NCI-H2196 (cell line): Measurements from ENCODE around the gene SP140.
"Not testable (repeated sequence)": the region's sequence is repeated elsewhere in the genome, so short reads cannot be mapped to it uniquely, and the experiment has no call there.

Source experiments
- DNase-seq: peaks from one replicate; lab custom pipeline; 2025; ENCODE audit not compliant: unreplicated experiment; lab: John Stamatoyannopoulos, UW

Gene SP140

DNA sequence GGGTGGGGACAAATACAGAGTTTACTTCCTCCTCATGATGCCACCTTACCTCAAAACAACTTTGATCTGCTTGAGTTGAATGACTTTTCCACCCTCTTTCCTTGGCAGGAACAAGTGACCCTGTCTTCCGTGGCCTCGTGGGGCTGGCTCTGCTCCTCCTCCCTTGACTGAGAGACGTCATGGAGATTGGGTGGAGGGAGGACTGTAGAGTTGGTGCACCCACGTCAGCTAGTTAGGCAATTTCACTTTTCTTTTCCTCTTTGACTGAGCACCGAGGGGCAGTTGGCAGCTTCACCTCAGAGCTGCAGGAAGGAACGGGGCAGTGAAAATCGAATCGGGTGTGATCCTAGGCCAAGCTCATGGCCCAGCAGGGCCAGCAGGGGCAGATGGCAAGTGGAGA is at the start of gene SP140:
TSS of gene SP140 (plus strand) at position 251 of the 400 bp plus-strand sequence. CDS start at position 360, 109 bp downstream.
- no peak for DNase-seq

DNA sequence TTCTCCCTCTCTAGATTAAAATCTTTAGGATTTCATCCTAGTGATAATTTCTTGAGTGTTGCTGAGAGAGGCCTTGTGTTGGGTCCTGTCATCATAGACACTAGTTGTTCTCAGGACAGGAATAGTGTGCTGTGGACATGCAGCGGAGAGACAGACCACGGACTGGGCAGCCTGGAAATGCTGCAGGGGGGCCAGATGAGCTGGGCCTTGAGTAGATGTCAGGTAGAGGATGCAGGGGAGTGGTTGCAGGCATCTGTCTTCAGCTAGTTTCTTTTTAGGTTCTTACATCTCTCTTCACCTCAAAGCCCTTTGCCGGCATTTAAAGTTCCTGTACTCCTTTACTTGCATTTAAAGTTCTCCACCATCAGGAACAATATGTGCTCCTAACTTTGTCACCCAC is 48.5 kb upstream of the SP140 start:
- DNase-seq, result no peak

DNA sequence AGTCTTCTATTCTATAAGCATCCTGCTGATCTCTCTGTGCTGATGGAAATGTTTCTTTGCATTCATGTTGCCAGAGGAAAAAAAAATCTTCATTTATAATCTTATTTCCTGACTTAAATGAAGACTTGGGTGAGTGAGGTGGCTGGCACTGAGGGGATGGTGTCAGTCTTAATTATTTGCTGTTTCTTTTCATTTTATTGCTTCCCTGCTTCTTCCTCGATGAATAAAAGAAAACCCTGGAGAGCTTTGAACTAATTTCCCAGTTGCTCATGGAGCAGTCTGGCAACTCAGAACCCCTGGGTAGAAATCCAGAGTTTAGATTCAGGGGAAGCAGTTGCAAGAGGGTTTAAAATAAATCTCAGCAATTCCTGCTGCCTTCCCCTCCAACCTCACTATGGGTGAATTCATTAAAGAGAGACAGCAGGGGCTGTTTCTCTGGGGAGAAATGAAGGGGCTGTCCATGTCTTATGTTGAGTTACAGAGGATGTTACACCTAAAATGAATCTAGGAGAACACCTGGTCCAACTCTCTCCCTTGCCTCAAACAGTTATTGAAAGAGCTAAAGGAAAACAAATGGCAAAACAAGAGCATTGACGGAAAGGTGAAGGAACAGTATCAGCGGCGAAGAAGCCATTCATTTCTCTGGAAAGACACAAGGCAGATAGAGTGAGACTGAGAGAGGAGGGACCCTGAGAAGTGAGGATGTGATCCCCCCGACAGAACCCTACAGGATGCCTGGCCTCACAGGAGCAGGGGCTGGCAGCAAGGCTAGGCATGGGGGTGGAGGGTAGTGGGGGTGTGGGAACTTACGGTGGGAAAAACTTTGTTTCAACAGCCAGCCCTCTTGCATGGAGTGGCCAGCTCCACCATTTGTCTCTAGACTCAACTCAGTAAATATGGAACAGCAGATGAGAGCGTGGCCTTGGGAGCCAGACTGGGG is 46.7 kb upstream of the SP140 start:
- no peak for DNase-seq

DNA sequence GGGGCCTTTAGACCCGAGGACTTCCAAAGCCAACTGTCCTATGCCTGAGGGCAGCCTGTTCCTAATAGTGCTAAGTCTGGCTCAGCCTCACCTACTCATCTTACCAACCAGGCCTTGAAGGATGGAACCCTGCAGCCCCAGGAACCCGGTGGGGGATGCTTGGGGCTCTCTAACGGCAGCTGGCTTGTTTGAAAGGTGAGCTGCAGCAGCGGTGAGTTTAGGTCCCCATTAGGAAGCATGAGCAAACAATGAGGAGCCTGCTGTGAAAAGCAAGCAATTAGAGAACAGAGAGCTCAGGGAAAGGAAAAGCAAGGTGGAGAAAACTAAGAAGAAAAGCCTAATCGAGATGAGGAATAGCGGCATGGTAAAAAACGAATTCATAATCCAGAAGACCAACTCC is 45.6 kb upstream of the SP140 start:
- DNase-seq, result no peak

DNA sequence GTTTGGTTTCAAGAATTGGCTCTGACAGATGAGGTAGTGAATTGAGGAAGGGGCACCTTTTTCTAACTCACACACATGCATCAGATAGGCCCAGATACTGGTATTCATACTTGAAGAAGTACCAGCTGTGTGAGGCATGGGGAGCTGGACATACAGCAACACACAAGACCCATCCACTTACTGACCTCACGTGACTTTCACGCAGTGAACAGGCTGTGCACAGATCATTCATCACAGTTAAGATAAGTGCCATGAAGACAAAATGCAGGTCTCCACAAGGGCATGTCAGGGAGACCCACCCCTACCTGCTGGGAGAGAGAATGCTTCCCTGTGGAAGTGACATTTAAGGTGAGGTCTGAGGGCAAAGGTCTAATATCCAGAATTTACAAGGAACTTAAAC is 44.3 kb upstream of the SP140 start:
- DNase-seq, result no peak

DNA sequence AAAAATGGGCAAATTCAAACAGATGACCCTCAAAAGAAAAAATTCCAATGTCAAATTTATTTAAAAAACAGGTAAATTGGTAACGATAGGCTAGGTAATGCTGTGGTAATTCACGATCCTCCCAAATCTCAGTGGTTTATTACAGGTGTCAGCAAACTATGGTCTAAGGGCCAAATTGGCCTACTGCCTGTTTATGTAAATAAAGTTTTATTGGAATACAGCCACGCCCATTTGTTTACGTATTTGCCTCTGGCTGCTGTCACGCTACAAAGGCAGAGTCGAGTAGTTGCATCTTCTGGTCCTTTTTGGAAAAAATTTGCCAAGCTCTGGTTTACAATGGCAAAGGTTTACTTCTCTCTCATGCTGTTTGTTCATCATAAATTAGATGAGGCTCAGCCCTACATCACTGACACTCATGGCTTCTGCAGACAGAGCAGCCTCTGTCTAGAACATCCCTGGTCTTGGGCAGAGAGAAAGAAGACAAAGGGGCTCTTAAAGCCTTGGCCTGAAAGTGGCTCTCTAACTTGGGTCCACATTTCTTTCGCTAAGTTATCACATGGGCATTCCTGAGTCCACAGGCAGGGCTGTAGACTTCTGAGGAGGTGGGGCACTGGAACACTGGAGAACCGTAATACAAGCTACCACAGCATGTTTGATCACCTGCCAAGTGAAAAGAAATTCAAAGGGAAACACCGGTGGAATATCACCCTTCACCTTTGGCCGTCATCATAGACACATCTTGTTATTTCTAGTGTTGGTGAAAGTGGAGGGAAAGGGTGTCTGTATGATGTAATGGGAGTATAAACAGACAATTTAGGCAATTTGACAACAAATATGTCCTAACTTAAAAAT is 40.6 kb upstream of the SP140 start:
- peak; percentile 70 for DNase-seq

DNA sequence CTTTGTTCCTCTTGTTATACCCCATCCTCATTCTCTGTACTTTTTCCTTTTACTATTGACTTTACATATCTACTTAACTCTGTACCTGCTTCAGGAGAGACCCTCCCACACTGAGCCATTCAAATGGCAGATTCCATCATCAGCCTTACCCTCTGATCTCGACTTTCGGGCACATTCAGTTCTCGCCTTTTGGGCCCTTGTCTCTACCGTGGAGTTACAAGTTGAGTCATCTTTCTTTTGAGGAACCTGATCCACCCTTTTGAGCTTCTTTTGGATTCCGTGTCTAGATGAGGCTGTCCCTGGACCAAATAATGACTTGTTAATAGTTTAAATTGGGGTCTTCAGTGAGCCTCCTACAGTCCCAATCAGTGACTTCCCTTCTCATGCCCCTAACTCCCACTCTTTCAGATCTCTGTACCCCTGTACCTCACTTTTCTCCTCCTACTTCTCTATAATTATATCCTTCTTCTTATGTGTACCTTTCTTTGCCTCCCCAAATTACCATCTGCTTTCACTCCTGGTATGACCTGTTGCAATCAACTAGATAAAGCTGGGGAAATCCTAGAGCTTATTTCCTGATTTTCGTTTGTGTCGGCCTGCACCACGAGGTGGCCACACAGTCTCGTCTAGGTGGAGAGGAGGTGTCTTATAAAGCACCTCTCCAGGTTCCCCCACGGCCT is 23.0 kb upstream of the SP140 start:
- DNase-seq, result no peak

DNA sequence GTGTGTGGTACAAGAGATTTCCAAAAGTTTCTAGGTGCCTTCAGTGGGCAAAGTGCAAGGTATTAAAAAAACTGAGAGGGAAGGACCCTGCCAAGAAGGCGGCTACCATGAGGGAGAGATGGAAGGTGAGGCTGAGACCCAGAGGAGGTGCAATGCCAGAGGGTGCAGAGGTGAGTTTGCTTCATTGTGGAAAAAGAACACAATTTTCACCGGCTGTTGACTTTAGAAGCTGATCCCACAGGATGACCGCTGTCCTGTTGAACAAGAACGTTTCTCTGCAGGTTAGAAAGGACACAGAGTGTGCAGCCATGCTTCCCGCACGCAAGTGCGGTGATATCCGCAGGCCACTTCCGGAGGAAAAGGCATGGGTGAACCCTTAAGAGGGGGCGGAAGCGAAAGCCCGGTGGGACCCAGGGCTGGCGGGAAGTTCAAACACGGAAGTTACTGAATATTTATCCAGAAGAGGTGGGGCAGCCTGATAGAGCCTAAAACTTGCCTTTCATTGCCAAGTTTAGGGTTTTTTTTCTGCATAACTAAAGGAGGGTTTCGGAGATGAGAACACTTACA is 22.3 kb upstream of the SP140 start:
- no peak for DNase-seq

DNA sequence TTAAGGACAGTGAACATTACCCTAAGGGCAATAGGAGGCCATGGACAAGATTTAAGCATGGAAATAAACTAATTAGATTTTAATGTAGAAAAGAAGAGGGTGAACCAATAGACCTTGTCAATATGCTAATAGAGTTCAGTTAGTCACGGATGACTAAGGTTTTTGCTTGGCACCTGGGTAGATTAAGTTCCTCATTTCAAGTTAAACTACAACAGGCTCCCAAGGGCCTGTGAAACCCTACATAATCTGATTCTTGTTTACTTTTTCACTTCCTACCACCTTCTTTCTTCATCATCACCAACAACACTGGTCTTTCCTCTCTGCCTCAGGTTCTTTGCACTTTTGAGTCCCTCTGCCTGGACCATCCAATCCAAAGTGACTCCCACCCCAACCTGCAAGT is 20.5 kb upstream of the SP140 start:
- DNase-seq, result no peak

DNA sequence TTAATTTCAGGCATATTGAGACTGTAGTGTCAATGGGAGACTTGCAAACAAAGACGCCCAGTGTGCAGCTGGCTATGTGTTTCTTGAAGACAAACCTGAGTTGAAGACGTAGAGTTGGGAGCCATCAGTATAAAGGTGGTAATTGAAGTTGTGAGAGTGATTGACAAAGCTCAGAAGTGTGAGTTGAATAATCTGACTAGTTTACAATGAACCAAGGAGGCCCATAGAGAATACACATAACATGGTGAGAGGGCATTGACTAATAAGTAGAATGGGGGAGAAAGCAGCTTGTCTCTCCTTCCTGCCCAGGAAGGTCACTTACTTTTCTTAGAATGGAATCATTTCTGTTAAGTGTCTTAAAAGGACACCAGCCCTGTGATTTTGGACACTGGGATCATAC is 19.8 kb upstream of the SP140 start:
- no peak for DNase-seq

DNA sequence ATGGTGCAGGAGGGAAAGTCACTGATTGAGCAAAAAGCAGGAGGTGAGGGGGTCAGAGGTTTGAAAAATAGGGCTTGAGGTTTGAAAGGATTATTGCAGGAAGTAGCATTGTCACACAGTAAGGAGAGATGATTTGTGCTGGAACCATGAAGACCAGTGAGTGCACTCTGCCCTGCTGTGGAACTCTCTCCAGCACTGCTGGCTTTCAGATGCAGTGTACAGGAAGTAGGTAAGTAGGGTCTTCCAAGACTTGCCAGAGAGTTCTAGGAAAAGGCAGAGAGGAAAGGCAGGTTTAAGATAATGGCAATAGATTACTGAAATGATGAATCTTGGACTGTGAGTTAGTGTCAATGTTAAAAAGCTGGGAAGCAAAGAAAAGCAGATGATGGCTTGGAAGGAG is 17.0 kb upstream of the SP140 start:
- DNase-seq, result no peak

DNA sequence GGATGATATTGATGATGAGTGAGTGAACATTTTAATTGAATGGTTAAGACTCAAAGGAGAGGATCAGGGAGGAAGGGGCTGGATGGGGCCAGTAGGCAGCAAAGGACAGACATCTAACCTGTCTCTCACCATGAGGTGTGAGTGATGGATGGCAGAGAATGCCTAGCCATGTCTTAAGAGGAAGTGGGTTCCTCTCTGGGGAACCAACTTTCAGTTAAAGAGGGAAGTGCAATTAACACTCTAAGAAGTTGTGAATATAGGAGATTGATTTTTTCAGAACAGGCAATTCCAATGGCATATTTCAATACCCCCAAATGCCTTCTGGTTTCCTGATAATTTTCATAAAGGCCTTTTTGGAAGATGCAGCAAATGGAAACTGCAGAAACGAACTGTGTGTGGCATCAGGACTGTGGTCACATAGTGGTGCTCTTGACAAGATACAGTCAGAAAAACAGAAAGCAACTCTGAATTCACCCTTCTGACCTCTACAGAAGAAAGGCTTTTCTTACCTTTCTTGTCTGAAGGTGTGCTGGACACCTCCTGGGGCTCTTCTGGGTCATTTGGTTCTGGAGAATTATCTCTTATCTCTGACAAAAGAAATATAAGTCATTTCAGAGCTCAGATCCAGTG is 16.0 kb upstream of the SP140 start:
- DNase-seq, result no peak

DNA sequence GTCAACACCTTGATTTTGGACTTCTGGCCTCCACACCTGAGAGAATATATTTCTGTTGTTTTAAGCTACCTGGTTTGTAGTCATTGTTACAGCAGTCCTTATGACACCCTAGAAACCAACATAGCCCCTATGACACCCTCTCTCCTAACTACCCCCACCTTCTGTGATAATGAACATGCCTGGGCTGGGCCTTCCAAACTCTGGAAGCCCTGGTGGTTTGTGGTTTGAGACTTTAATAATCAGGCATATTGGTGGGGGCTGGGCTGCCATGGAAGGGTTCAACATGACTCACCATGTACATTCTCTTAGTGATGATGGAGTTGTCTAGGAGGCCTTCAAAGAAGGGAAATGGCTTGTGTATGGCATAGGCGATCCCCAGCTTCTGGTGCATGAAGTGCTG is 9.0 kb upstream of the SP140 start:
- no peak for DNase-seq

DNA sequence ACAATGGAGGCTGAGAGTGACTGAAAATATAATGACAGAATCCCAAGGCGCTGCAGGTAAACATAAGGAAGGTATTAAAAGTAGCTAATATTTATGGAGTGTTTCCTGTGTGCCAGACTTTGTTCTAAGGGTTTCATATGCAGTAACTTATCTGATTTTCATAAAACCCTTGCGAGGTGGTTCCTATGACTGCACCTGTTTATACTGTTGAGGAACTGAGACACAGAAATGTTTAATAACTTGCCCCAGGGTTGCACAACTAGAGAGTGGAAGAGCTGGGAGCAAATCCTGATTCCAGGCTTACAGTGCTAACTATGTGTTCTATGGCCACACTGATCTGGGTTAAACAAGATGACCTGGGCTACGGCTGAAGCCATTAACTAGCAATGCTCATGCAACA is 8.1 kb upstream of the SP140 start:
- no peak for DNase-seq

DNA sequence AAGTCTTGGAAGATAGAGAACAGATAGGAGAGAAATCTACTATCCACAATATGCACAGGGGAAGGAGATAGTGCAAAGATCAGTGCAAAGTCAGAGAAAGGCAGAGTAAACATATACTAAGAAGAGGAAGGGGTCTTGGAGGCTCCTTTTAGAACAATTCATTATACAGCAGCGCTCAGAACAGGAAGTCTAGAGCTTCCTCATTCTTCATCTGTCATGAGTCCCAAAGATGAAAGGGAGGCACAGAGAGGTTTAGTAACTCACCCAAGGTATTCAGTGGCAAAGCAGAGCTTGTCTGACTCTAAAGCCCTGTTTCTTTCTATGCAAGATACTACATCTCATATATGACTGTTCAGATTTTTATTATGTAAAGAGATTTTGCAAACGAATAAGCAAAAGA is 7.1 kb upstream of the SP140 start:
- DNase-seq, result no peak

DNA sequence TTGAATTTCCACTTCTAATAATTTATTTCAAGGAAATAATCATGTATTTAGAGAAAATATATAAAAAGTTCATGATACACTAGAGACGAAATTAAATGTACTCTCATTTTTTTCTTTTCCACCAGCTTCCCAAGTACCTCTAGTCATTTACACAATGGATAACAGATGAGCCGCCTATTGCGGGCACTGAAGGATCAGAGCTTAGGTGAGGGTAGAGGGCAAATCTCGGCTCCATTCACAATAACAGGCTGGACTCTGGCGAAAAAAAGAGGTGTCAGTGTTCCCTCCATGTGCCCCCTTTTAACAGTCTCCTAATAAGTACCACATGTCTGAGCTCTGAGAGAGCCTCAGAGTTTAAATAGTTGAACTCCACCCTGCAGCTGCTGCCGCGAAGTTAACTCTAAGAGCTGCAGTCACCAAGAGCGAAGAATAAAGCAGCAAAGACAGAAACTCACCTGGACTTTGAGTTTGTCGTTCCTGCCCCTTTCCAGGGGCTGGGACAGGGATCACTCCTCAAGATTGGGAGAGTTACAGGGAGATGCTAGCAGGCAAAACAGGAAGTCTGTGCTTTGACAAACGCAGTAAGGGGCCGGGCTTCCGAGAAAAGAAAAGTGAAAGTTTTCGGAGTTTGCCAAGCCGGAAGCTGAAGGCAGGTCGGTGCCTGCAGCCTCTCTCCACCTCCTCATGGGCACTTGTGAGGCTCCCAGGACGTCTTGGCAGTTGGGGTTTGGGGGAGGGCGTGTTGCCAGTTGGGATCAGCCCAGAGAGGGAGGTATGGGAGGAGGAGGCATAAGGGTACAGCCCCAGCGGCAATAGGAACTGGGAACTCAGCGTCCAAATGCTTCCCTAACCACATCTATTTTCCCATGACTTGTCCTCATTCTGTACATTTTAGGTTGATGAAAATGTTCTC is 5.9 kb upstream of the SP140 start, which contains the start of gene SP110:
TSS of gene SP110 (minus strand) at position 566 of the 913 bp plus-strand sequence. CDS start 3,057 bp downstream, outside the sequence.
- DNase-seq, result peak; percentile 67

DNA sequence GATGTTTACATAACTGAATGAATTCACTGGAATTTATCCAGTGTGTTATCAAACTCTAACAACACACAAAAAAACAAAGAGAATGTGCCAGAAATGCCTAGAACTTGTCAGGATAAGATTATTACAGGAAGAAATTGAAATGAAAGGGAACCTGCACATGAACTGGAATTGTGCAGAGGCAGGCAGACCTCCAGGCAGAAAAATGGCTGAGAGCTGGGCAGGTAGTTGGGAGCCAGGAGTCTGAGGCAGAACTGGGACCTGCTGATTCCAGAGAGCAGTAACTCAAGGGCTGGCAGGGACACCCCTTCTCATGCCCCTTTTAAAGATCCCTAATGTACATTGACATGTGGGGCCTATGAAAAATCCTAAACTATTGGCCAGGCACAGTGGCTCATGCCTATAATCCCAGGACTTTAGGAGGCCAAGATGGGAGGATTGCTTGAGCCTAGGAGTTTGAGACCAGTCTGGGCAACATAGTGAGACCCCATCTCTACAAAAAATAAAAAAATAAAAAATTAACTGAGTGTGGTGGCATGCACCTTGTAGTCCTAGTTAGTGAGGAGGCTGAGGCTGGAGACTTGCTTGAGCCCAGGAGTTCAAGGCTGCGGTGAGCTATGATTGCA is 5.1 kb upstream of the SP140 start:
- DNase-seq, result no peak

DNA sequence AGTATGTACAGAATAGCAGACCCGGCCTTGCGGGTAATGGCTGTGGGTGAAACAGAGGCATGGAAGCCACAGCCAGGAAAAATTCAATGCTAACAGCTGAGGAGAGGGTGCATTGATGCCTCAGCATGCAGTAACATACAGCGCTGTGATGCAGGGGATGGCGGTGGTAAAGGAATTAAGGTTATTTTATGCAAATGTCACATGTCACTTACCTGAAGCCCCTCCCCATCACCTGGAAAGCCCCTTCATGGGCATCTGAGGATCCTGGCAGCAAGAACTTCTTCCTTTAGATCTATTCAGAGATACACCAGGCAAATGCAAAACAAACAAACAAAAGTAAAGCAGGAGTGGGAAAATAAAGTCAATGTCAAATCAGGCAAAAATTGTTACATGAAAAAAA is 4.0 kb upstream of the SP140 start:
- DNase-seq, result no peak

DNA sequence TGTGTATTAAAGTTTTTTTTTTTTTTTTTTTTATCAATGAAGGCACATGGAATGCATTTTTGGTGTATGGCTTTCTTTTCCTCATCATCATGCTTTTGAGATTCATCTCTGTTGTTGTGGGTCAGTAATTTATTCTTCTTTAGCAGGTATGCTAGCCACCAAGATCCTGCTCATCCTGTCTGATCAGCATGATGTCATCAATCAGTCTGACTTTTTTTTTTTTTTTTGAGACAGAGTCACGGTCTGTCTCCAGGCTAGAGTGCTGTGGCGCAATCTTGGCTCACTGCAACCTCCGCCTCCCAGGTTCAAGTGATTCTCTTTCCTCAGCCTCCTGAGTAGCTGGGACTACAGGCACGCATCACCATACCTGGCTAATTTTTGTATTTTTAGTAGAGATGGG is 2.7 kb upstream of the SP140 start:
- not testable (repeated sequence) for DNase-seq
